ENCODE measurements around the gene KCNAB2. TPM values are rescaled to one million over a fixed set of nuclear protein-coding genes. Genes with fewer than 3 reads are reported as not detected.

The KCNAB2 gene
- total RNA-seq, 1 donor from 2014 or later: 3.1 TPM

GRCh38 chr1:5998051-5998905, 47.4 kb upstream of the KCNAB2 start:
- Mint-ChIP-seq H3K4me1 (ENCODE audit: low read depth, unreplicated experiment) (peaks cover 5% of the 10 kb centered on the region), H3K27ac (ENCODE audit: unreplicated experiment) (no peak overlapping the region), H3K36me3 (ENCODE audit: low read depth, unreplicated experiment) (peaks cover under 1% of the 10 kb centered on the region), H3K27me3 (ENCODE audit: low read depth, unreplicated experiment) (peaks cover 36% of the 10 kb centered on the region), H3K4me3 (ENCODE audit: unreplicated experiment) (no peak overlapping the region), H3K9me3 (ENCODE audit: unreplicated experiment) (no peaks in the 10 kb centered on the region)
- DNase-seq (ENCODE audit: low read depth): no peak
- peaks cover 6% of the 10 kb centered on the region for H3K4me1 ChIP-seq (ENCODE audit: insufficient read depth, low read length)
- no peak overlapping the region for H3K4me3 ChIP-seq (ENCODE audit: insufficient read depth, low read depth, low read length)
- H3K79me2 ChIP-seq (ENCODE audit: insufficient read depth, low read length): no peaks in the 10 kb centered on the region
- no peak overlapping the region for H3K4me2 ChIP-seq (ENCODE audit: low read length)
- no peak overlapping the region for H3K27ac ChIP-seq (ENCODE audit: low read depth, low read length)
- no peak overlapping the region for H2AFZ ChIP-seq (ENCODE audit: low read depth, low read length)
- H3K9me3 ChIP-seq (ENCODE audit: insufficient read depth, low read depth, low read length): no peaks in the 10 kb centered on the region
- FAIRE-seq: no peak
- H3K9ac ChIP-seq (ENCODE audit: low read length): no peak overlapping the region
- no peaks in the 10 kb centered on the region for H3K36me3 ChIP-seq (ENCODE audit: insufficient read depth, low read length)
- TF ChIP-seq EZH2 (IDR thresholded peaks at IDR 0.05; ENCODE audit: insufficient read depth, low read length): no peak
- TF ChIP-seq CTCF (IDR thresholded peaks at IDR 0.05; ENCODE audit: insufficient read depth, low read depth, low read length): no peak
- H3K27me3 ChIP-seq (ENCODE audit: insufficient read depth, low read length): peaks cover 8% of the 10 kb centered on the region
- H4K20me1 ChIP-seq (ENCODE audit: insufficient read depth, low read length): peaks cover 23% of the 10 kb centered on the region

DNA sequence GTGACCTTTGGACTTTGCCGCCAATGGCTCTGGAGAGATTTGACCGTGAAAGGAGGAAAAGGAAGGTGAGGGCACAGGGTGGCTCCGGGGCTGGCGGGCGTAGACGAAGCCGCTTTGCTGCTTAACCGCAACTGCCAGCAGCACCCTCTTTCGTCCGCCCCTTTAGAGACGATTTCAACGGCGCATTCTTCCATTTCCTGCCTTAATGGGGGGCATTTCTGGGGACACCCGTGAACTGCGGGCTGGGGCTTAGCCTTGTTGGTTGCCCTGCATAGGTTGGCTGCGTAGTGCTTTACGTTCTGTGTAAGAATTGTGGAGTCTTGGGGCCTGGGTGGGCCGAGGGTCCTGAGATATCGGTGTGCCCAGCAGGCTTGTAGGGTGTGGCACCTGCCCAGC, 46.8 kb upstream of the KCNAB2 start:
- H3K27ac ChIP-seq (ENCODE audit: low read depth, low read length): no peak overlapping the region
- H3K4me1 ChIP-seq (ENCODE audit: insufficient read depth, low read length): no peaks in the 10 kb centered on the region
- Mint-ChIP-seq H3K9me3 (ENCODE audit: unreplicated experiment) (no peaks in the 10 kb centered on the region), H3K36me3 (ENCODE audit: low read depth, unreplicated experiment) (peaks cover 2% of the 10 kb centered on the region), H3K27me3 (ENCODE audit: low read depth, unreplicated experiment) (peaks cover 39% of the 10 kb centered on the region), H3K4me1 (ENCODE audit: low read depth, unreplicated experiment) (no peaks in the 10 kb centered on the region), H3K27ac (ENCODE audit: unreplicated experiment) (no peak overlapping the region), H3K4me3 (ENCODE audit: unreplicated experiment) (no peak overlapping the region)
- H3K27me3 ChIP-seq (ENCODE audit: insufficient read depth, low read length): peaks cover 8% of the 10 kb centered on the region
- H4K20me1 ChIP-seq (ENCODE audit: insufficient read depth, low read length): peaks cover 23% of the 10 kb centered on the region
- H3K79me2 ChIP-seq (ENCODE audit: insufficient read depth, low read length): no peaks in the 10 kb centered on the region
- H3K9ac ChIP-seq (ENCODE audit: low read length): no peak overlapping the region
- H3K4me3 ChIP-seq (ENCODE audit: insufficient read depth, low read depth, low read length): no peak overlapping the region
- no peak overlapping the region for H3K4me2 ChIP-seq (ENCODE audit: low read length)
- no peaks in the 10 kb centered on the region for H3K9me3 ChIP-seq (ENCODE audit: insufficient read depth, low read depth, low read length)
- no peaks in the 10 kb centered on the region for H3K36me3 ChIP-seq (ENCODE audit: insufficient read depth, low read length)
- no peak overlapping the region for H2AFZ ChIP-seq (ENCODE audit: low read depth, low read length)
- DNase-seq (ENCODE audit: low read depth) (no peak), FAIRE-seq (no peak)
- no peak for TF ChIP-seq CTCF (IDR thresholded peaks at IDR 0.05; ENCODE audit: insufficient read depth, low read depth, low read length)
- no peak for TF ChIP-seq EZH2 (IDR thresholded peaks at IDR 0.05; ENCODE audit: insufficient read depth, low read length)

All from astrocyte (in vitro differentiated cells and primary cell).